ENCODE results near the gene LYRM1.
"Not testable (repeated sequence)": the region's sequence is repeated elsewhere in the genome, so short reads cannot be mapped to it uniquely, and the experiment has no call there.

LYRM1 gene

DNA sequence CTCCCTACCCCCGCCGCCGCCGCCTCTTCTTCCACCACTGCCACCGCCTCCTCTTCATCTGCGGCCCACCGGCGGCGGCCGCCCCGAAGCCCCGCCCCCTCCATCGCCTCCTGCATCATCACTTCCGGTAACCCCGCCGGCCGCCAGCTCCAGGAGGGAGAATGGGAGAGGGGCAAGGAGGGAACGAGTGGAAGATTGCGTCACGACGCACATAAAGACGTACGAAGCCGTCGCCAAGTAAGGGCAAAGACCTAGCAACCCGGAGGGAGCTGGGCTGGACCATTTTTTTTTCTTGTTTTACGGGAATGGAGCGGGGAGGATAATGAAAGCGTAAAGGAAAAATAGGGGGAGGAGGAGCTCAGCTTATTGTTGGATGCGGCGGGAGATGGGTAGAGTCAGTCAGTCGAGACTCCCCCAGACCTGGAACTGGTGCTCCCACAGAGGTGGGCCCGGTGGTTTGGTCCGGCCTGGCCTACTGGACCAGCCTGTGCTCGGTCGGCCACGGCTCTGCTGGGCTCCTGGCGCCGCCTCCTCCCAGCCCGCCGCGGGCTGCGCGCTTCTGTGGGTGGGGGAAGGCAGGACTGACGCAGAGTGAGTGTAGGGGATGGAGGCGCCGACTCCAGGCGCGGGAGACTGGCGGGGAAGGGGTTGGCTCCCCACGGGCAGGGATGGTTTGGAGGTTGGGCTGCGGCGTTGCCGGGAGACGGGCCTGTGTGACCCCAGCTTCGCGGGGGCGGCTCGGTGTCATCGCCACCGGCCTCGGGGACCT lies at the start of gene LYRM1, which contains the start of gene DCUN1D3:
Gene LYRM1, plus strand, starts transcription at position 473 of the 769 bp plus-strand sequence. CDS start 14,785 bp downstream, outside the sequence.
Gene DCUN1D3, minus strand, starts transcription at position 60 of the 769 bp plus-strand sequence. CDS start 37,820 bp downstream, outside the sequence.
- DNase-seq (ENCODE audit: low read depth, low spot score): peak; percentile 92
- peak within 1 kb of the TSS; percentile 97 for H3K27ac ChIP-seq

DNA sequence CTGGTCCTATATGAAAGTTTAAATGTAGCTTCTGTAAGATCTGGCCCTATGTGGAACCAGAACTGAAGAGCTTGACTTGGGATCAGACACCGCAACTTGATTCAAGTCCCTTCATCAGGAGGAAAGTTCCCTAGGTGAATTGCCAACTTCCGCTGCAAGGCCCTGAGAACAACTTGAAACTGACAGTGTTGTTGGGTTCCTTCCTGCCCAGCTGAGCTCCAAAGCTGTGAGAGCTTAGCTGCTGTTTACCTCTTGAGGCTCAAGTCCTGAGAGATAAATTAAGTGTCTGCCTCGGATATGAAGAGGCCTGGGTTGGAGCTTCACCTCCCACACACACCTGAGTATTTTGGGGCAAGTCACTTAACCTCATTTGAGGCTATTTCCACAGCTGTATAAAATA lies 49.6 kb upstream of the LYRM1 start:
- peak overlapping the region; percentile 67 for H3K27ac ChIP-seq
- DNase-seq (ENCODE audit: low read depth, low spot score): no peak

GRCh38 chr16:20851601-20852000 lies 49.0 kb upstream of the LYRM1 start:
- DNase-seq (ENCODE audit: low read depth, low spot score): peak; percentile 37
- peak overlapping the region; percentile 67 for H3K27ac ChIP-seq

GRCh38 chr16:20853143-20853542 lies 47.4 kb upstream of the LYRM1 start:
- no peak for DNase-seq (ENCODE audit: low read depth, low spot score)
- peak overlapping the region; percentile 67 for H3K27ac ChIP-seq

GRCh38 chr16:20853981-20854620 lies 46.5 kb upstream of the LYRM1 start:
- peak overlapping the region; percentile 67 for H3K27ac ChIP-seq
- DNase-seq (ENCODE audit: low read depth, low spot score): no peak

DNA sequence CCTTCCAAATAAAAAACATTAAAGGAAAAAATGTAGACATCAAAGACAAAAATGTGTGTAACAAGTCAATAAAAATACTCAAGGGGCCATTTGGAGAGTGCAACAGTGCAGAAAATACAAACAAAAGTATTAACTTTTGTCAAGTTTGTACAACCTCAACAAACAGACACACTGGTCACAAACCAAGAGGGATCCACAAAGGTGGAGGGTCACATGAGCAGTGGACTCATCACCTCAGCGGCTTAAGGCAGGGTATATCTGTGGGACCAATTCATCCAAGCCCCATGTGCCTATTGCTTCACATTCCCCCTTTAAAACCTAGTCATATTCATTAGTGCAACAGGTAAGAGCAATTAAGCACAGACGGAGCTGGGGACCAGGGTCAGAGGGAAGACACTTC lies 45.6 kb upstream of the LYRM1 start:
- peak overlapping the region; percentile 67 for H3K27ac ChIP-seq
- no peak for DNase-seq (ENCODE audit: low read depth, low spot score)

GRCh38 chr16:20857281-20857680 lies 43.3 kb upstream of the LYRM1 start:
- no peak overlapping the region for H3K27ac ChIP-seq
- DNase-seq (ENCODE audit: low read depth, low spot score): no peak

GRCh38 chr16:20859229-20859628 lies 41.3 kb upstream of the LYRM1 start:
- H3K27ac ChIP-seq: no peak overlapping the region
- no peak for DNase-seq (ENCODE audit: low read depth, low spot score)

- no peak for DNase-seq (ENCODE audit: low read depth, low spot score)
- no peak overlapping the region for H3K27ac ChIP-seq
Measured at GRCh38 chr16:20859699-20860098, 40.9 kb upstream of the LYRM1 start.

DNA sequence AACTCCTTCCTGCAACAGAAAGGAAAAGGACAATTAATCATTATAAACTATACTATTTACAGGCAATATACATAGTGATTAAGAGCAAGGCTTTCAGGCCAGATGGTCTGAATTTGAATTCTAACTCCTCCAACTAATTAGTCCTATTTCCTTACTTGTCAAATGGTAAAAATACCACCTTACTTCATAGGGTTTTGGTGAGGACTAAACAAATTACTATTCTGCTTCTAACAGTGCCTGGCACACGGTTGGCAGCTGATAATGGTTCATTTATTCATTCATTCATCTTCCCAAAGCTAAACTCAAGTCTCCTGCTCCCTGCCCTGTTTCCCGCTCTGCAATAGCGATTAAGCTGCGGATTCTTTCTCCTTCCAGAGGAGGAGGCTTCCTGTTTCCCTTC lies 40.2 kb upstream of the LYRM1 start:
- H3K27ac ChIP-seq: no peak overlapping the region
- DNase-seq (ENCODE audit: low read depth, low spot score): no peak

GRCh38 chr16:20860995-20861394 lies 39.6 kb upstream of the LYRM1 start:
- DNase-seq (ENCODE audit: low read depth, low spot score); H3K27ac ChIP-seq: not testable (repeated sequence)

GRCh38 chr16:20862162-20862960 lies 38.2 kb upstream of the LYRM1 start:
- H3K27ac ChIP-seq: no peak overlapping the region
- DNase-seq (ENCODE audit: low read depth, low spot score): no peak

GRCh38 chr16:20864376-20864775 lies 36.2 kb upstream of the LYRM1 start:
- H3K27ac ChIP-seq: peak overlapping the region; percentile 99
- not testable (repeated sequence) for DNase-seq (ENCODE audit: low read depth, low spot score)

- DNase-seq (ENCODE audit: low read depth, low spot score): peak; percentile 68
- peak overlapping the region; percentile 99 for H3K27ac ChIP-seq
Measured at GRCh38 chr16:20865420-20866131, 35.0 kb upstream of the LYRM1 start.

GRCh38 chr16:20866145-20866772 lies 34.3 kb upstream of the LYRM1 start:
- peak overlapping the region; percentile 99 for H3K27ac ChIP-seq
- peak; percentile 66 for DNase-seq (ENCODE audit: low read depth, low spot score)

GRCh38 chr16:20866801-20867200 lies 33.8 kb upstream of the LYRM1 start:
- peak overlapping the region; percentile 99 for H3K27ac ChIP-seq

GRCh38 chr16:20867585-20867984 lies 33.0 kb upstream of the LYRM1 start:
- H3K27ac ChIP-seq: peak overlapping the region; percentile 99
- no peak for DNase-seq (ENCODE audit: low read depth, low spot score)

More at GRCh38 chr16:20866801-20867200, 33.8 kb upstream of the LYRM1 start:
- DNase-seq (ENCODE audit: low read depth, low spot score): no peak

GRCh38 chr16:20868890-20869289 lies 31.7 kb upstream of the LYRM1 start:
- H3K27ac ChIP-seq: peak overlapping the region; percentile 31
- no peak for DNase-seq (ENCODE audit: low read depth, low spot score)

GRCh38 chr16:20870122-20870820 lies 30.3 kb upstream of the LYRM1 start:
- peak overlapping the region; percentile 31 for H3K27ac ChIP-seq

More at GRCh38 chr16:20870122-20870820, 30.3 kb upstream of the LYRM1 start:
- DNase-seq (ENCODE audit: low read depth, low spot score): no peak
